ENCODE data around the gene VPS11.

GRCh38 chr11:119034813-119035212, 32.8 kb upstream of the VPS11 start:
- TF ChIP-seq, protein P1, sequence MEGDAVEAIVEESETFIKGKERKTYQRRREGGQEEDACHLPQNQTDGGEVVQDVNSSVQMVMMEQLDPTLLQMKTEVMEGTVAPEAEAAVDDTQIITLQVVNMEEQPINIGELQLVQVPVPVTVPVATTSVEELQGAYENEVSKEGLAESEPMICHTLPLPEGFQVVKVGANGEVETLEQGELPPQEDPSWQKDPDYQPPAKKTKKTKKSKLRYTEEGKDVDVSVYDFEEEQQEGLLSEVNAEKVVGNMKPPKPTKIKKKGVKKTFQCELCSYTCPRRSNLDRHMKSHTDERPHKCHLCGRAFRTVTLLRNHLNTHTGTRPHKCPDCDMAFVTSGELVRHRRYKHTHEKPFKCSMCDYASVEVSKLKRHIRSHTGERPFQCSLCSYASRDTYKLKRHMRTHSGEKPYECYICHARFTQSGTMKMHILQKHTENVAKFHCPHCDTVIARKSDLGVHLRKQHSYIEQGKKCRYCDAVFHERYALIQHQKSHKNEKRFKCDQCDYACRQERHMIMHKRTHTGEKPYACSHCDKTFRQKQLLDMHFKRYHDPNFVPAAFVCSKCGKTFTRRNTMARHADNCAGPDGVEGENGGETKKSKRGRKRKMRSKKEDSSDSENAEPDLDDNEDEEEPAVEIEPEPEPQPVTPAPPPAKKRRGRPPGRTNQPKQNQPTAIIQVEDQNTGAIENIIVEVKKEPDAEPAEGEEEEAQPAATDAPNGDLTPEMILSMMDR (IDR thresholded peaks at IDR 0.05 in 4 of 5, conservative IDR thresholded peaks at IDR 0.05 in 1 of 5): no peak
- TF ChIP-seq POLR2A (IDR thresholded peaks at IDR 0.05): no peak
